COLO829 (cell line): Measurements from ENCODE around the gene GABBR2.
"Not testable (repeated sequence)": the region's sequence is repeated elsewhere in the genome, so short reads cannot be mapped to it uniquely, and the experiment has no call there.

Source experiments
- DNase-seq: peaks from one replicate; pipeline ENCODE4 v3.0.0; 2012; ENCODE audit warnings: low spot score

GABBR2 gene

DNA sequence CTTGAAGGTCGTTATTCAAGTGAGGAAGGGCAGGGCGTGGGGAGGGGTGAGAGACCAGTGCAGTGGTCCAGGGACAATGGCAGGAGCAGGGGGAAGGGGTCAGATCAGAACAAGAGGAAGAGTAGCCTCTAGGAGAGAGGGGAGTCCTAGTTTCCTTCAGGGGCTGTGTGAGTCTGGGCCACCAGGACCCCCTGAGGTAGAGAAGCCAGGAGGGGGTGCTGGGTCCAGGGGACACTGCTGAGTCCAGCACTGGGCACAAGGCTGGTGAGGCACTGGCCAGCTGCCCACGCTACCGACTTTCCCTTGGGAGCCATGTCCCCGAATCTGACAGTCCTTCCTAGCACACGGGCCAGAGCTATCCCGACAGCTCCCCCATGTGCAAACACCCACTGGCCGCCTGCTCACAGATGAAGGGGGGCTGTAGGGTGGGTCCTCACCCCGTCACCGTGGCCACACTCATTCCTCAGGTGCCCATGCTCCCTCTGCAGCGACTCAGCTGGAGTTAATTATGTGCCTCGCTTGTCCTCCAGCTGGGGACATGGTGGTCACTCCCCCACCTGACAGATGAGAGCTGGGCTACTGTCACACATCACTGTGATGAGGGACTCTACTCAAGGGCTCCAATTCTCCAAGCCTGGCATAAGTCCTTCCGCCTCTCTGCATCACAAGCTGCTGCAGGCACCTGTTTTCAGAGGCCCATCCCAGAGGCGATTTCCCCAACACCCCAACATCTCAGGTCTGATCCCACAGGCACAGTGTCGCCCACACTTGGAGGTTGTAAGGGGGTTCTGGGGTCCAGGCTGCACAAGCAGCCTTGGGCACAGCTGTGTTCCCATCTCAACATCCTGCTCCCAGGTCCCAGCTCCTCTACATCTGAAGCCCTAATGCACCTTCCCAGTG lies 115.1 kb downstream of the GABBR2 start:
- no peak for DNase-seq

- no peak for DNase-seq
These were observed 117.0 kb downstream of the GABBR2 start for GRCh38 chr9:98591696-98592095.

GRCh38 chr9:98590101-98590500 lies 118.6 kb downstream of the GABBR2 start:
- DNase-seq: no peak

- no peak for DNase-seq
These were observed 119.6 kb downstream of the GABBR2 start for GRCh38 chr9:98589102-98589501.

- DNase-seq: not testable (repeated sequence)
These were observed 123.8 kb downstream of the GABBR2 start for GRCh38 chr9:98584853-98585438.

DNA sequence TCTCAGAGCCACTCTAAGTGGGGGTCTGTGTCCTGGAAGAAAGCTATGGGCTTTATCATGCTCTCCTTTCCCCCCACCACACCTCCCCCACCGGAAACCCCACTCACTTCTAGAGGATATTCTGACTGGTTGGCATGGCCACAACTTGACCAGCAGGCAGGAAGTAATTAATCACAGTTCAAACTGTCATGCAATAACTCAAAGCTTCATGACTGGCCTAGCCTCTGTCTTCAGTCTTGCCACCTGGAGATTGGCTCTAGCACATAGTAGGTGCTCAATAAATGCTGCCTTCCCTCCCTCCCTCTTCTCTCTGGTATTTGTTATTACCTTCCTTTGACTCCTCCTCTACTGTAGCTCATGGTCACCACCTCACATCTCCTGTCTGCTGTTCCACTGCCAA lies 124.7 kb downstream of the GABBR2 start:
- DNase-seq: no peak

DNA sequence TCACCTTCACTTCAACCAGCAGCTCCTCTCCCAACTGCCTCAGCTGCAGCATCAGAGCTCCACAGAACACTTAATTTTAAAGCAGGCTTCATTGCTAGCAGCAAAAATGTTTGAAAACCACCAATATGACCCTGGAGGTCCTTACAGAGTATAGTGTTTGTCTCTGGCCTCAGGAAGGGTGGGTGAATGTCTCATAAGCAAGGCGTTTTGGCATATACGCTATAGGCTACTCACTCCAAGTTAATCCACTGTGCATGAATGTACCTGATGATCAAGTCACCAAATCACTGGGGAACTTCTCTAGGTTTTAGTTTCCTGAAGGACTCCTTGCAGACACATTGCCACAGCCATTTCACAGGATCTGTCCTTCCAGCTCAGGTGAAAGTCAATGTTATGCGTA lies 125.3 kb downstream of the GABBR2 start:
- DNase-seq: no peak

DNA sequence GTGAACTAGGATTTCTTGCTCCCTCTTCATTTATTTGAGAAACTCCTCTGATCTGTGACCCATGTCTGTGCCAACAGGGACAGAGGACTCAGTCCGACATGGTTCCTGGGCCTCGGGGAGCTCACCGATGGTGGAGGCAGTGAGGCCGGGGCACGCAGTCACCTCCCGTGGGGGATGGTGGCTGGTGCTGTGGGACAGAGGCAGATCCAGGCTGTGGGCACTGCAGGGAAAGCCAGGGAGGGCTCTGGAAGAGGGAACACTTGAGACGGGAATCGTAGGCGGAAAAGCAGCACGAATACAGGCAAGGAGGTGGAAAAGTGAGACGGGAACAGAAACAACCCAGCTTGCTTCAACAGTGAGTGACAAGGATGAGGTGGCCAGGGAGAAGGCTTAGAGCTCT lies 127.8 kb downstream of the GABBR2 start:
- DNase-seq: no peak

DNA sequence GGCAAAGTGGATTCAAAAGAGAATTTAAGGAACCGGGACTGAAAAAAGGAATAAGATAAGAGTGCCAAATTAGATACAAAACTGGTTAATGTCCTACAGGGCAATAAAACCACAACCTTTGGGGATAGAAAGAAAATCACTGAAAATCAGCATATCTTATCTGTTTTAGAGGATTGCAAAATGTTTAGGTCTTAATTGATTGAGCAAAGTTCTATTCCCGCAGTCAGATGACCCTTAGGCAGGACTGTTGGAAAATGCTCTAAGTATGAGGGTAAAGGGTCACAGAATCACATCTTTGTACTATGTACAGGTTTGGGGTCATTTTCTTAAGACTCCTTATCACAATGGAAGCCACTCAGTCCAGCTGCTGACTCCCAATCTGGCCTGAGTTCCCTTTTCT lies 129.0 kb downstream of the GABBR2 start:
- no peak for DNase-seq

DNA sequence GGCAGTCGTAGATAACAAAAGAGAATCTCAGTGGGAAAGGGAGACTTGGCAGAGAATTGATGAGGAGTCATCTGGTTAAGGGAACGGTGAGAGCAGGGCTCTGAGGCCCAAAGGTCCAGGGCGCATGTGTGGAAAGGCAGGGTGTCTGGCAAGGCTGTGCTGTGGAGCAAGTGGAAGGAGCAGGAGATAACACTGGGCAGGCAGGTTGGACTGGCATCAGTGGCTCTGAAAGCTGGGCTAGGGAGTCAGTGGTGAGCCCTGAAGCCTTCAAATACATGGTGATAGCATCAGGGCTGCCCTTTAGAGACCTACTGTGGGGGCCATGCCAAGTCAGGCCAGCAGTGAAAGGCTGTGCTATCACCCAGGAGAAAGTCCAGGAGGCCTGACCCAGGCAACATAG lies 131.3 kb downstream of the GABBR2 start:
- DNase-seq: no peak

- no peak for DNase-seq
These were observed 131.9 kb downstream of the GABBR2 start for GRCh38 chr9:98576859-98577258.

- DNase-seq: no peak
These were observed 132.4 kb downstream of the GABBR2 start for GRCh38 chr9:98576354-98576753.

DNA sequence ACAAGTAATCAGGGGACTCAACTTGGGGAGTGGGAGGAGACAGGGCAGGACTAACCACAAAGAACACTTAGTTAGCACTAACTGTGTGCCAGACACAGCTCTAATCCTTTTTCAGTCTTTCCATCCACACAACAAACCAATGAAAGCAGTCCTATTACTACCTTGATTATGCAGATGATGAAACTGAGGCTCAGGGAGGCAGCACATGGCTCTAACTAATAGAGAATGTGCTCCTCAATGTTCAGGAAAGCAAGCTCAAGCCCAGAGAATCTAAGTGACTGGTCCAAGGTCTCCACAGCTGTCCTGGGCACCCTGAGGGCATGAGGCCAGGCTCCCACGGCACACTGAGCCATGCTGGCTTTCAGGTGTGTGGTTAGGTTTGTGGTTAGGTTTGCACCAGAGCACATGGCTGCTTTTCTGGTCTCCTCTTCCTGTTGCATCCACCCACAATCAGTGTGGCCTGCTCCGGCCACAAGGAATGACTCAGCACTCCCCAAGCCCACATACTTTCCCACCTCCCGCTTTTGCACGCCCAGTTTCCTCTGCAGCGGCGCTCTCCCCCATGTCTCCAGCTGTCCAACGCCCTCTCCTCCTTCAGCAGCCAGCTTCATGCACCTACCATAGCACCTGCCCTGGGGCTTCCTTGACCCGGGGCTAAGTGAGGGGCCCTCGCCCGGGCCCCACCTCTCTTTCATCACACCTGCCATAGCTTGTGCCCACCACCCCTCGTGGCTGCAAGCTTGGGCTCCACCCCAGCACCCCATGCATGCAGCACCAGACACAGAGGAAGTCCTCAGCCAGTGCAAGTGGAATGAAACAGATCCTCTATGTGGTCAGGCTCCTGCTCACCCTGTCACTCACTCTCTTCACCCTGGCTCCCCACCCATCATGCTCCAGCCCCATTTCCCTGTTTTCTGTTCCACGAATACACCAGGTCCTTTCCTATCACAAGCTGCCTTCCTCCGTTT lies 133.1 kb downstream of the GABBR2 start:
- DNase-seq: peak; percentile 28

DNA sequence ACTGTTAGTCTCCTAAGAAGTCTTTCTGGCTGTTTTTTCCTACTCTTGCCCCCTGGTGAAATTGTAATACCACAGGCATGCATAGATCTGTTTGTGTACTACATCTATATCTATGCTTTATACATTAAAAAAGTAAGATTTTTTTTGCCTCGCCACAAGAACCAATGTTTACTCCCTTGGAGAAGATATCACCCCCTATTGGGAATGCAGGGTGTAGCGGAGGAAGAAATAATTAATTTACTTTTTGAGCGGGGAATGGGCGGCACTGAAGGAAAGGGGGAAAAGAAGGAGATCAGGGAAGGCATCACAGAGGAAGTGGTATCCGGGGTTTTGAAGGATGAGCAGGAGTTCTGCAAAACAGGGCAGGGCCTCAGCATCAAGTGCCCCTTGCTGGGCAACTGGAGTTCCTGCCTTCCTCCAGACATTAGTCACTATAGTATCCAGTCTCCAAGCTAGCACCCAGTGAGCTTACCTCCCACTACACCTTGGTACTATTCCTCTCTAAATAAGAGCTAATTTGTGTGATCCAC lies 134.9 kb downstream of the GABBR2 start:
- DNase-seq: no peak

- no peak for DNase-seq
These were observed 135.9 kb downstream of the GABBR2 start for GRCh38 chr9:98572796-98573195.

DNA sequence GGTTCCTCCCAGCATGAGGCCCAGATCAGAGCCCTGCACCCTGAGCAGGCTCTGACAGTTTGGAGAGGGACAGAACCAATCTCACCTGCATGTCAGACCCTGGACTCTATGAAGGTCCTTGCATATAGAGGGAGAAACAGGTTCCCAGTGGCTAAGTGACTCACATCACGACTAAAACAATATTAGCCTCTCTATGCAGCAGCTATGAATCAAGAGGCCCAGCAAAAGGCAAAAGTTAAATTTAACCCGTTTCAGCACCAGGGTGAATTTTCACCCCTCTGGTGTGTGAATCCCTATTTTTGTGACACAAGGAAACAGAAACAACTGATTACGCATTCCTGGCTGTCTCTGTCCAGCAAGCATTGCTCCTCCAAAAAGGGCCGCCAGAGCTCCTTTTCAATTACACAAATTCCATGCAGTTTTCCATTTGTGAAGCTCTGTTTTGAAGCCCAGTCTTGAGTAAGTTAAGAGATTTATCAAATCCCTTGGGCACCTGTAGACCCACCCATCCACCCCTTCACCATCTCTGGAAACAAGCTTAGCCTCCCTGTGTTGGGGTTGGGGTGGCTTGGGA lies 136.6 kb downstream of the GABBR2 start:
- DNase-seq: no peak

DNA sequence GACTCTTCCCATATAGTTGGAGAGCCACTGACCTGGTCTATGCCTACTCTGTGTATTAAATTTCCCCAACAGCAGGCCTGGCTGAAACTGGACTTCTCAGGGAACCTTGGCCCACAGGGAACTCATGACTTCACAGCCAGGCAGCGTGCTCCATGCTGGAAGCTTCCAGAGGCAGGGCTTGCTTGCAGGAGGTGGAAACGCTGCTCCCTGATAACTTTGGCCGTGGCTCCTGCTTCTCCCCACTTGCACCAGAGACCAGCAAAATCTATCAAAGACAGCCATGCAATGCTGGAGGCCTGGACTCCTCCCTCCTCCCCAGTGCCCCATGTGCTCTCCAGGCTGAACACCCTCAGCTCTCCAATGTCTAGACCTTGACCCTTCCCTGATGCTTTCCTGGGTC lies 137.1 kb downstream of the GABBR2 start:
- DNase-seq: no peak

- no peak for DNase-seq
These were observed 137.9 kb downstream of the GABBR2 start for GRCh38 chr9:98570663-98571440.

DNA sequence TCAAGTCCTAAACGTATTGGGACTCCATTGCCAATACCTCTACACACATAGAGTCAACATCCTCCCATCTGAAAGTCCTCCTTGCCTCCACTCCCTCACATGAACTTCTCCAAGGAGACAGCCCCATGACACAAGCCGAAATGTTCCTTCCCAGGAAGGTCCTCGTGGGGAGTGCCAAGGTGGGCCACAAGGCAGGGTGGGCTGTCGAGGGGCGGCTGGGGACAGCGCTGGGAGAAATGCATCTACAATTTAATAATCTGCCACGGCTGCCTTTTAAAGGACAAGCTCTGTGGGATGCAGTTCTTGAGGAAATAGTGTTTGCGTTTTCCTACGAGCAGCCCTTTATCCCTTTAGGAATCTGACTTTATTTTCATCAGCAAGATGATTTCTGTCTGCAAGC lies 138.7 kb downstream of the GABBR2 start:
- DNase-seq: no peak

DNA sequence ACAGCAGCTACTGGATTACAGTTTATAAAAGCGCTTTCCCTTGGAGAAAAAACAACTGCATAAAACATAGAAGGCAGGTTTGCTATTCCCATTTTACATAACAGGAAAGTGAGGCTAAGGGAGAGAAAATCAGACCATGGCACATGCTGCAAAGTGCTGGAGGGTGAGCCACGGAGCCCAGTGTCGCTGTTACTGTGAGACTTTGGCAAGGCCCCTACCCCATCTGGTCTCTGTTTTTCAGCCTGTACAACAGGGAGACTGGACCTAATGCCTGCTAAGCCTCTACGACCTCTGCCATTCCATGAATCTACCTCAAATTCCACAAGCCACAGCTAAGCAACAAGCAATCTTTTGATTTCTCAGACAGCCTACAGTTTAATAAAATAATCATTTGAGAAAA lies 139.2 kb downstream of the GABBR2 start:
- no peak for DNase-seq

DNA sequence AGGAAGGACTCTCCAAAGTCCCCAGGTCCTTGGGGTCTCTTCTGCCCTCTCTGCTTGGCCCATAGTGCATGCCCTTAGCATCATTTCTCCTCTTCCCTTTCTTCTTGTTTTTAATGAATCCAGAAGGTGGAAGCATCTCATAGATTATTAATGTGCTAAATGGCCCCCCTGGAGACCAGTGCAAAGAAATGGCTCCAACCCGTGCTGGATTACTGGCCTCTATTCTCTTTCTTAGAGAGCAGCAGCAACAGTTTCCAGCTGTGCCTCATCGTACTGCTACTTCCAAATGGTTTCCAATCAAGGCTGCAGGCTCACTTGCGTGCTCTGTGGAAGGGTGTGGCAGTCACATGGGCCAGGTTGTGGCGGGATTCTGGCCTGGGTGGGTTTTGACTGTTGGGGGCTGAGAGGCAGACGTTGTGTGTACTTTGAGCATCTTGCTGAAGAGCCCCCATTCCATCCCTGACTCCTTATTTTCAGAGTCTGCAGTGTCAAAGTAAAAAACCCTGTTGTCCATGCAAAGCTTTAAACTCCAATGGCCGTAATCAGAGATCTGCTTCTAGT lies 139.7 kb downstream of the GABBR2 start:
- no peak for DNase-seq
